Endothelial cell (in vitro differentiated cells): ENCODE results near the gene CCNC. TPM values are rescaled to one million over a fixed set of nuclear protein-coding genes. Genes with fewer than 3 reads are reported as not detected.

Experiments used
- DNase-seq: peaks from one replicate; pipeline ENCODE4 v3.0.0; 2021; ENCODE audit warnings: low spot score
- H3K27ac Mint-ChIP-seq: one replicate; pipeline ENCODE4 v1.8.0; 2021; ENCODE audit warnings: mixed read lengths, inconsistent platforms; ENCODE audit not compliant: unreplicated experiment
- H3K27me3 Mint-ChIP-seq: one replicate; pipeline ENCODE4 v1.8.0; 2021; ENCODE audit warnings: mild to moderate bottlenecking, moderate library complexity, mixed read lengths, inconsistent platforms; ENCODE audit not compliant: unreplicated experiment
- H3K36me3 Mint-ChIP-seq: one replicate; pipeline ENCODE4 v1.8.0; 2021; ENCODE audit warnings: mild to moderate bottlenecking, low read depth, mixed read lengths, inconsistent platforms; ENCODE audit not compliant: unreplicated experiment
- H3K4me1 Mint-ChIP-seq: one replicate; pipeline ENCODE4 v1.8.0; 2021; ENCODE audit warnings: mild to moderate bottlenecking, mixed read lengths, inconsistent platforms; ENCODE audit not compliant: unreplicated experiment
- H3K4me3 Mint-ChIP-seq: one replicate; pipeline ENCODE4 v1.8.0; 2021; ENCODE audit warnings: mild to moderate bottlenecking, mixed read lengths, inconsistent platforms; ENCODE audit not compliant: unreplicated experiment
- H3K9me3 Mint-ChIP-seq: one replicate; pipeline ENCODE4 v1.8.0; 2021; ENCODE audit warnings: mixed read lengths, inconsistent platforms; ENCODE audit not compliant: unreplicated experiment
- total RNA-seq: library from RNA; stranded (reverse); fragmentation: NEBNext Ultra II Directional; extraction: Animal tissue kit (Norgen Biotek cat#: 25700); gene quantifications from one replicate; pipeline ENCODE4 v1.2.1, GENCODE V29; 2021; ENCODE audit not compliant: unreplicated experiment
- TF ChIP-seq, protein P1 (sequence below): fragments of 200-600 bp; sonication (generic); IDR thresholded peaks from one replicate; pipeline ENCODE4 v1.5.0; 2021; ENCODE audit warnings: antibody characterized with exemption; ENCODE audit not compliant: unreplicated experiment

The CCNC gene
- total RNA-seq, 1 donor from 2014 or later = 70.0 TPM

DNA sequence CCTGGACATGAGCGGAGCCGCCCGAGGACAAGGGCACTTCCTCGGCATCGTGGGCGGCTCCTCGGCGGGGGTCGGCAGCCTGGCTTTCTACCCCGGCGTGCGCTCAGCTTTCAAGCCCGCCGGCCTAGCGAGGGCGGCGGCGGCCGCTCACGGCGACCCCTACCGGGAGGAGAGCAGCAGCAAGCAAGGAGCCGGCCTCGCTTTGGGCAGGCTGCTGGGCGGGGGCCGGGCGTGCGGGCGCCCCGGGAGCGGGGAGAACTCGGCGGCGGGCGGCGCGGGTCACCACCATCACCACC, 44.9 kb upstream of the CCNC start:
- peaks cover 9% of the 10 kb centered on the region for H3K4me1 Mint-ChIP-seq
- no peaks in the 10 kb centered on the region for H3K9me3 Mint-ChIP-seq
- H3K4me3 Mint-ChIP-seq = no peak overlapping the region
- peaks cover 3% of the 10 kb centered on the region for H3K36me3 Mint-ChIP-seq
- TF ChIP-seq, protein P1, sequence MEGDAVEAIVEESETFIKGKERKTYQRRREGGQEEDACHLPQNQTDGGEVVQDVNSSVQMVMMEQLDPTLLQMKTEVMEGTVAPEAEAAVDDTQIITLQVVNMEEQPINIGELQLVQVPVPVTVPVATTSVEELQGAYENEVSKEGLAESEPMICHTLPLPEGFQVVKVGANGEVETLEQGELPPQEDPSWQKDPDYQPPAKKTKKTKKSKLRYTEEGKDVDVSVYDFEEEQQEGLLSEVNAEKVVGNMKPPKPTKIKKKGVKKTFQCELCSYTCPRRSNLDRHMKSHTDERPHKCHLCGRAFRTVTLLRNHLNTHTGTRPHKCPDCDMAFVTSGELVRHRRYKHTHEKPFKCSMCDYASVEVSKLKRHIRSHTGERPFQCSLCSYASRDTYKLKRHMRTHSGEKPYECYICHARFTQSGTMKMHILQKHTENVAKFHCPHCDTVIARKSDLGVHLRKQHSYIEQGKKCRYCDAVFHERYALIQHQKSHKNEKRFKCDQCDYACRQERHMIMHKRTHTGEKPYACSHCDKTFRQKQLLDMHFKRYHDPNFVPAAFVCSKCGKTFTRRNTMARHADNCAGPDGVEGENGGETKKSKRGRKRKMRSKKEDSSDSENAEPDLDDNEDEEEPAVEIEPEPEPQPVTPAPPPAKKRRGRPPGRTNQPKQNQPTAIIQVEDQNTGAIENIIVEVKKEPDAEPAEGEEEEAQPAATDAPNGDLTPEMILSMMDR = peak; percentile 24
- no peak overlapping the region for H3K27ac Mint-ChIP-seq
- peaks cover 29% of the 10 kb centered on the region for H3K27me3 Mint-ChIP-seq
- peak; percentile 82 for DNase-seq

DNA sequence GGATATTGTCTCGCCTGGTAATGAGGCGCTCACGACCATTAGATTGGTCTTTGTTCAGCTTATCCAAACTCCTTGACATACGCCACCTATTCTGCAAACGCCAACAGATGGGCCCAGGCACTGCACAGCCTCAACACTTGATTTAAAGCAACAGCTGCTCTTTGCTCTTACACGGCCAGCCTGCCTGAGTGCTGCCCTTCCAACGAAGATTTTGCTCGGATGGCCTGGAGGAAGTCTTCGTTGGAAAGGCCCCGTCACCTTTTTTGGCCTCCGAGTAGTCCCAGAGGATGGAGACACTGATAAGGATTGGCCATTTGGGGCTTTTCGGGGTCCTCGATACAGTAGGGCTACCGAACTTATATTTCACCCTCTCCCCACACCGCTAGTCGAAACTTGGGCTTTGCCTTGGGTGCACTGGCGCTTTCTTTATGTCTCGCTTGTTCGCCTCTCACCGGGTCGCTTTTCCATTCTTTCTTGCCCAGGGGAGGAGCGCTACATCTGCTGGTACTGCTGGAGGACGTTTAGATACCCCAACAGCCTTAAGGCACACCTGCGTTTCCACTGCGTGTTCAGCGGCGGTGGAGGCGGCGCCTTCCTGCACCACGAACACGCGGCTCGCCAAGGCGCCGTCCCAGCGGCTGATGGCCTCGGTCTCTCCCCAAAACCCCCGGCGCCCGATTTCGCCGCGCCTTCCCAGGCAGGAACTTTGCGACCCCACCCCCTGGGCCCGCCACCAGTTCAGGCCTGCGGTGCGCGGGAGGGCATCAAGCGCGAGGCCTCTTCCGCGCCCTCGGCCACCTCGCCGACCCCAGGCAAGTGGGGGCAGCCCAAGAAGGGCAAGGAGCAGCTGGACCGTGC, 44.3 kb upstream of the CCNC start:
- H3K9me3 Mint-ChIP-seq = no peaks in the 10 kb centered on the region
- no peak overlapping the region for H3K4me3 Mint-ChIP-seq
- peaks cover 29% of the 10 kb centered on the region for H3K27me3 Mint-ChIP-seq
- H3K4me1 Mint-ChIP-seq = peaks cover 11% of the 10 kb centered on the region
- no peak overlapping the region for H3K27ac Mint-ChIP-seq
- DNase-seq = no peak
- no peaks in the 10 kb centered on the region for H3K36me3 Mint-ChIP-seq
- TF ChIP-seq, protein P1 = no peak

DNA sequence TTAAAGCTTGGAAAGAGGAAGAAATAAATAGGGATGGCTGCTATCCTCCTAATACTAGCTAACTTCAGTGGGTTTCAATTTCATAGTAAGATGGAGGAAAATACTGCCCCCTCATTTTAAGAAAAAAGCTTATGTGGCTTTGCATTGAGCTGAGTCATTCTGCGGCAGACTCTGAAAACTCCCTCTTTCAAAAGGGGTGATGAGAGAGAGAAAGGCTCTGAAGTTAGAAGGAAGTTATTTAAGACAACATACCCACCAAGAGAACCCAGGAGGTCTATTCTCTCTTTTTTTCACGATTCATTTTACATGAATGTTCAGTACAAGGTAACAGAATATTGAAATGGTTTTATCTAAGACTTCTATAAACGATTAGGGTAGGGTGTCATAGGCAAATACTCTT, 42.7 kb upstream of the CCNC start:
- DNase-seq = no peak
- H3K4me1 Mint-ChIP-seq = peaks cover 13% of the 10 kb centered on the region
- H3K9me3 Mint-ChIP-seq = no peaks in the 10 kb centered on the region
- H3K27ac Mint-ChIP-seq = no peak overlapping the region
- no peak overlapping the region for H3K4me3 Mint-ChIP-seq
- TF ChIP-seq, protein P1 = no peak
- H3K36me3 Mint-ChIP-seq = no peaks in the 10 kb centered on the region
- peaks cover 35% of the 10 kb centered on the region for H3K27me3 Mint-ChIP-seq

DNA sequence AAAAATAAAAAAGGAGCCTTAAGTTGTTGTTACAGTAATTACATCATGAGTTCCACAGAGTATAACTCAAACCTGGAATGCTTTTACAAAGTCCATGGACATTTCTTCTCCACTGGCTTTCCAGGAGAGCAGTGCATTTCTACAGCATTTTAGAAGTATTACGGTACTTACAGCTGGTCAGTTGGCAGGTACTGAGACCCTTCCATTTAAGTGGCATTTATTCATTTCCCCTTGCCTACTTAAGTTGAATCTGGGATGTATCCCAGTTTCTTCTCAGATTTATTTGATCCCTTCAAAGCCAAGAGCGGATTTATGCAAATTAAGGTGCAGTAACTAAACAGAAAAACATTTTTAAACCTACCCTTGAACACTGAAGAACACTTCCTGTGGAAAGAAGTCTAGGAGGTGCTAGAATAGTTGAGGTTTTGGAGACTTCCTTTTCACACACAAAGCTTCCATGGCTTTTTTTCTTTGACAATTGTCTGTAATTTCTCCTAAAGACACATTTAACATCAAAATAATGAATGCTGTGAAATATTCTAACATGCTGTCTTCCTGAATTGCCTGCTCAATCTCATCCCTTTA, 41.5 kb upstream of the CCNC start:
- H3K9me3 Mint-ChIP-seq = no peaks in the 10 kb centered on the region
- H3K4me3 Mint-ChIP-seq = no peak overlapping the region
- H3K27ac Mint-ChIP-seq = no peak overlapping the region
- TF ChIP-seq, protein P1 = no peak
- H3K27me3 Mint-ChIP-seq = peaks cover 37% of the 10 kb centered on the region
- peaks cover 15% of the 10 kb centered on the region for H3K4me1 Mint-ChIP-seq
- H3K36me3 Mint-ChIP-seq = no peaks in the 10 kb centered on the region
- no peak for DNase-seq

DNA sequence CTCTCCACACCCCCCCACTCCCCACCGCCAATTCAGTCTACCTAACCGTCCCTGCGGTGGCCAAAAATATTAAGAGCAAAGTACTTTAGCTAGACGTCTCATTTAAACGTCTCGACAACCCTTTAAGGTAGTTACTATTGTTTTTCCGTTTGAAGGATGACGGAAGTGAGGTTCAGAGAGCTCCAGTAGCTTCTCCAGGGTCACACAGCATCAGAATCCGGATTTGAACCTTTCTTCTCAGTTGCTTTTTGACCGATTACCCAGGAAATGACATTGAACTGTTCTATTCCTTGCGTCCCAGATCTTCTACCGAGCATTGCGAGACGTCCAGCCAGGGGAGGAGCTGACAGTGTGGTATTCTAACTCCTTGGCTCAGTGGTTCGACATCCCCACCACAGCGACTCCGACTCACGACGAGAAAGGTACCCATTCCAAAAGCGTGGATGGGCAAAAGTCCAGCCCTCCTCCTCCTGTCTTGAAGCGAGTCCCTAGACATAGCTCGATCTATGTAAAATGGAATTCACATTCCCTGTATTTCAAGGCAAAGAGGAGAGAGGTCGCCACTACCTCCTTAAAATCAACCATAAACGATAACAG, 40.5 kb upstream of the CCNC start:
- no peaks in the 10 kb centered on the region for H3K36me3 Mint-ChIP-seq
- peaks cover 35% of the 10 kb centered on the region for H3K27me3 Mint-ChIP-seq
- no peak overlapping the region for H3K4me3 Mint-ChIP-seq
- TF ChIP-seq, protein P1 = no peak
- peaks cover 18% of the 10 kb centered on the region for H3K4me1 Mint-ChIP-seq
- no peaks in the 10 kb centered on the region for H3K9me3 Mint-ChIP-seq
- no peak for DNase-seq
- no peak overlapping the region for H3K27ac Mint-ChIP-seq
